Right cardiac atrium (tissue), 5 donors: Measurements from ENCODE around the gene RIN3. TPM values are rescaled to one million over a fixed set of nuclear protein-coding genes. Genes with fewer than 3 reads are reported as not detected.
"Not testable (repeated sequence)": the region's sequence is repeated elsewhere in the genome, so short reads cannot be mapped to it uniquely, and the experiment has no call there.

Experiments
- ATAC-seq, 2 donors: fragments of 200-7000 bp; cut with Tn5 transposase; one replicate each; pipeline versions ENCODE4 v1.8.0 to v1.9.1; 2020; ENCODE audit warnings: moderate library complexity in 2 of 2, mild to moderate bottlenecking in 1 of 2
- DNase-seq, 3 donors: peaks; one replicate each; pipeline ENCODE4 v3.0.0-alpha.2; 2020
- H3K27ac ChIP-seq: one replicate; pipeline ENCODE4 v1.5.1; 2013; ENCODE audit warnings: mild to moderate bottlenecking, low read length, control low read depth, moderate library complexity
- H3K27me3 ChIP-seq: one replicate; pipeline ENCODE4 v1.6.1; 2013; ENCODE audit not compliant: control insufficient read depth, insufficient read depth
- H3K4me1 ChIP-seq: one replicate; pipeline ENCODE4 v1.6.1; 2013; ENCODE audit warnings: low read length; ENCODE audit not compliant: control insufficient read depth, insufficient read depth
- H3K4me3 ChIP-seq: one replicate; pipeline ENCODE4 v1.5.1; 2013; ENCODE audit warnings: low read length, control low read depth
- H3K9me3 ChIP-seq: one replicate; pipeline ENCODE4 v1.6.1; 2013; ENCODE audit warnings: low read length; ENCODE audit not compliant: control insufficient read depth
- WGBS: extraction: QIAGEN DNeasy Blood & Tissue Kit; methylation state at CpG from one replicate; pipeline ENCODE4 v1.1.7; 2013; 5-methylcytosine and 5-hydroxymethylcytosine counted together
- intact Hi-C, 4 donors: fragments of 100-400 bp; cut with DNase I; formaldehyde crosslinking; loops; one replicate each; pipeline versions ENCODE4 v1.11.0 to v1.14.0; 2022 to 2023
- polyA plus RNA-seq: library from polyadenylated mRNA; stranded (reverse); fragments of 200-250 nt; gene quantifications from one replicate; pipeline ENCODE4 v1.2.3, GENCODE V29; 2013
- total RNA-seq, 4 donors: library from RNA; stranded (reverse); fragmentation: NEBNext Ultra II Directional; extraction: Animal tissue kit (Norgen Biotek cat#: 25700); gene quantifications; one replicate each; pipeline ENCODE4 v1.2.1, GENCODE V29; 2021
- donor health status: healthy with polysubstance abuse.
- donor health status: DM: no; HTN: yes; CAD: no.
- donor health status: DM: no; HTN: no; CAD: no.
- donor health status: DM: no; HTN: yes; CAD: no; lungs with severe emphysema.
- donor health status: DM: yes; HTN: yes; CAD: no.

Gene RIN3
- total and polyA plus RNA-seq, 5 donors, result 7.5 to 15.2 (median 14.2) TPM

DNA sequence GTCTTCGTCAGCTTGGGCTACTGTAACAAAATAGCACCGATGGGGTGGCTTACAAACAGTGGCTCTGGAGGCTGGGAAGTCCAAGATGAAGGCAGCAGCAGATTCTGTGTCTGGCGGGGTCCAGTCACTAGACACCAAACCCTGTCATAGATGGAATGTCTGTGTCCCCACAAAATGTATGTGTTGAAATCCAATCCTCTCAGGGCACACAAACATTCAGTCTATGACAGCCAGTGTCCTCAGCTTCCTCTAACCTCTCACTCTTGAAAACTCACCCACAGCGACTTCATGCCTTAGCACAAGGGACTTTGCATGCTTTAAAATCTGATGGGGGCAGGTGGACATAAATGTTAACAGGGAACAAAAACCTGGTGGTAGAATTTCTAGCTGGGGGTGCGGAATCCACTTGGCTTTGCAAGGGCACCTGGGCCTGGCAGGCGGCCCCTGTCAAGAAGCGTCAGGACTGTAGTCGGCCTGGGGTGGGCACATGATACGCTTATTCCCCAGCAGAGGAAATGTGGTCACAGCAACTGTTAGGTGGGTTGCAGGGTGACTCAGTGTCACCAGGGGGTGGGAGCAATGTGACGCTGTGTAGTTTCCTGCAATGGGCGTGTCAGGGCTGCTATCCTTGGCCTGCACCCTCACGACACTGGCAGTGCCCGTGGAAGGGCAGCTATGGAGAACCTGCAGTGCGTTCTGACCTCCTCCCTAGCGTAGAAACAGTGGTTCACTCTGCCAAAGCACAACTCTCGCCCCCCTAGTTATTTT, 17.7 kb downstream of the RIN3 start:
- Histone ChIP-seq H3K9me3 (no peaks in the 10 kb centered on the region), H3K4me1 (no peaks in the 10 kb centered on the region), H3K4me3 (no peak overlapping the region), H3K27me3 (no peaks in the 10 kb centered on the region), H3K27ac (no peak overlapping the region)
- DNase-seq (no peak), ATAC-seq (peak in 1 of 2 donors; percentile 24)
- WGBS, result 80% methylated on average over 16 of the region's 16 CpGs
- intact Hi-C loops, result no loop called here

DNA sequence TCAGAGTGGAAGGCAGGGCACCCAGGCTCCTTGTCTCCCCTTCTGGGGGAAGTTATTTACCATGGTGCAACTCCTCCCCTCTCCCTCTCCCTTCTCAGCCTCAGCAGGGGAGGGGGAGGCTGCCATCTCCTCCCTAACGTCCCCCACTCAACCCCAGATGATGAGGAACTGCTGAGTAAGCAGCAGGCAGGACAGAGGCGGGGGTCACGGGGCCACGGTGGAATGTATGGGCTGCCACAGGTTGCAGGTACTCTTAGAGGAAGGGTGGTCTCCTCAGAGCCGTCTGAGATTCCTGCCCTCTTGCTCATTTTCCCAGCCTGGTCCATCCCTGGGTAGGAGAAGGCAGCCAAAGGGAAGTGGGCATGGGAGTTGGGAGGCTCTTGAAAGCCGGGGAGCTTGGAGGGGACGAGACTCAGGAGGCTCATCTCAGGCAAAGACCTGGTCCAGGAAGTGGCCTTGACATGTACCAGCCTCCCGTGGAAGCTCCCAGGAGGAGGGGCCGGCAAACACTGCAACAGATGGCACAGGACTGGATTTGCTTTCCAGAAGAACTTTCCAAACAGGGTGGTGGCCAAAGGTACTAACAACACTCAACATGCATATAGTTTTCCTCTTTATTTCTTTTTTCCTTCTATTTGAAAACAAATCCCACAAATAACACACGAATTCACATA, 19.0 kb downstream of the RIN3 start:
- ATAC-seq (peak in 1 of 2 donors; percentile 23), DNase-seq (no peak)
- Histone ChIP-seq H3K4me3 (no peak overlapping the region), H3K9me3 (no peaks in the 10 kb centered on the region), H3K27ac (no peak overlapping the region), H3K4me1 (no peaks in the 10 kb centered on the region), H3K27me3 (no peaks in the 10 kb centered on the region)
- WGBS, result 65% methylated on average over 10 of the region's 10 CpGs
- intact Hi-C loops, result no loop called here

DNA sequence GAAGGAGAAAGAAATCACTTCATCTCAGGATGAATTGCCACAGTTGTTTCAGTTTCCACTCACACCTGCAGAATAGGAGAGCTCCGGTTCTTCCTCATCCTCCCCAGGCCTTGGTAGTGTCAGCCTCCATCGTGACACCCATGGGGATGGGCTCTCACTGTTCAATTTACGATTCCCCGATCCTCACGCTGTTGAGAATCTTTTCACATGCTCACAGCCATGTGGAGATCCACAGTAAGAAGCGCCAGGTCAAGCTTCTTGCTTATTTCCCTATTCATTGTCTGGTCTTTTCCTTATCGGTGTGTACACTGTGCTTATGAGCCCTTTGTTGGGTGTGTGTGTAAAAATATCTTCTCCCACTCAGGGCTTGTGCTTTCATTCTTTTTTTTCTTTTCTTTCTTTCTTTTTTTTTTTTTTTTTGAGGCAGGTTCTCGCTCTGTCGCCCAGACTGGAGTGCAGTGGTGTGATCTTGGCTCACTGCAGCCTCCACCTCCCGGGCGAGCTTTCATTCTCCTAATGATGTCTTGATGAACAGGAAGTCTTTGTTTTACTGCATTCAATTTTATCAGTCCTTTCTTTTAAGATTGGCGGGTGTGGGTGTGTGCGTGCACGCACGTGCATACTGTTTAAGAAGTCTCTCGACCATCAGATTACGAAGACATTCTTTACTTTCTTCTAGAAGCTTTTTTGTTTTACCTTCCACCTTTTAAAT, 21.5 kb downstream of the RIN3 start:
- H3K4me1 ChIP-seq, result peaks cover 7% of the 10 kb centered on the region
- no peak for ATAC-seq
- no peak overlapping the region for H3K27ac ChIP-seq

DNA sequence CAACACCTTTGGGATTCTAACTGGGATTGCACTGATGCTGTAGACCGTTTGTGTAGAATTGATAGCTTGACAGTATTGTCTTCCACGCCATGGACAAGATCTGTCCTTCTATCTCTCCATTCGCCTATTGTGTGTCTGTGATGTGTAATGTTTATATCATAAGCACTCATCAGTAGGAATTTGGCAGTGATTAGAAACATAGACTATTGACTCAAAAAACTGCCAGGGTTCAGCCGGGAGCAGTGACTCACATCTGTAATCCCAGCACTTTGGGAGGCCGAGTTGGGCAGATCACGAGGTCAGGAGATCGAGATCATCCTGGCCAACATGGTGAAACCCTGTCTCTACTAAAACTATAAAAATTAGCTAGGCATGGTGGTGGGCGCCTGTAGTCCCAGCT, 22.6 kb downstream of the RIN3 start:
- DNase-seq, H3K27me3 ChIP-seq, H3K27ac ChIP-seq, H3K9me3 ChIP-seq, intact Hi-C loops, ATAC-seq, H3K4me3 ChIP-seq: not testable (repeated sequence)
- WGBS, result 56% methylated on average over 8 of the region's 8 CpGs
- peaks cover 11% of the 10 kb centered on the region for H3K4me1 ChIP-seq

More for the DNA sequence above, 21.5 kb downstream of the RIN3 start:
- DNase-seq, result no peak
- no peaks in the 10 kb centered on the region for H3K9me3 ChIP-seq
- 49% methylated on average over 17 of the region's 17 CpGs for WGBS
- H3K4me3 ChIP-seq, result no peak overlapping the region
- H3K27me3 ChIP-seq, result no peaks in the 10 kb centered on the region
- intact Hi-C loops, result no loop called here

DNA sequence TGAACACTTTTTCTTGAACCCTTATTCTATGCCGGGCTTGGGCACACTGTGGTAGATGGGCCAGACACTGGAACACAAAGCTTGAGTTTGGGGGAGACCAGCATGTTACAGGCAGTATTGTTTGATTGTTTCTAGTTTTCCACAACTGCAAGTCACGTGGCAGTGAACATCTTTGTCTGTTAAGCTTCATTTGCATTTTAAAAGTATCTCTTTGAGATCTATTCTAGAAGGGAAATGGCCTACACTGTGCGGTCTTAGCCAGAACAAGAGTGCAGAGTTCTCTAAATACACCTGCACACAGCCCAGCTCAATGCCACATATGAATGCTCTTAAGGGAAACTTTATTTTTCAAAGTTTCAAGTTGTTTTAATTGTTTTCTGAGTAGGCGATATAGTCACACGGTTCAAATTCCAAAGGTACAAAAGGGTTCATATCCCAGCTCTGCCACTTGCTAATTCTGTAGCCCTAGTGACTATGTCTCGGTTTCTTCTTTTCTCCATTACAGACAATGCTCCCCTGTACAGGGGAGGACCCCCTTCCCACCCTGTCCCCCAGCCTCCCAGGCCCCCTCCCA, 24.9 kb downstream of the RIN3 start:
- Histone ChIP-seq H3K27me3 (no peaks in the 10 kb centered on the region), H3K4me3 (no peak overlapping the region), H3K9me3 (no peaks in the 10 kb centered on the region), H3K27ac (no peak overlapping the region), H3K4me1 (peaks cover 11% of the 10 kb centered on the region)
- WGBS, result 93% methylated on average over 6 of the region's 6 CpGs
- intact Hi-C loops, result no loop called here
- ATAC-seq (no peak), DNase-seq (no peak)

DNA sequence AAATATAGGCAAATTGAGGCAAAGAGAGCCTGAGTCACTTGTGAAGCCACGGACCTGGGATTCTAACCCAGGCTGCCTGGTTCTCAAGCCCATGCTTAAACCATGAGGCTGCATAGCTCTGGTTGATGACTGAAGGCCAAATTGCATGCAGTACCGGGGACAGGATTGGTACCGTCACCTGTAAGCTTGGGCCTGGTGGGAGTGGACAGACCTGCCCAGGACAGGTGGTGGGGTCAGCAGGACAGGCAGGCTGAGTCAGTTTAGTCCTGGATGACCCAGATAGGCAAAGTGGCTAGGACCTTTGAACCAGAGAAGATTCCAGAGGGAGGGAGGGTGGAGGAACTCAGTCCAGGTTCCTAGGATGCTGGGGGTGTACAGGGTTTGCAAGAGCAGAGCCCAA, 25.8 kb downstream of the RIN3 start:
- 94% methylated on average over 3 of the region's 3 CpGs for WGBS
- intact Hi-C loops, result no loop called here
- Histone ChIP-seq H3K27ac (peak overlapping the region; percentile 22), H3K9me3 (no peaks in the 10 kb centered on the region), H3K4me3 (no peak overlapping the region), H3K4me1 (peaks cover 12% of the 10 kb centered on the region), H3K27me3 (no peaks in the 10 kb centered on the region)
- ATAC-seq (no peak), DNase-seq (no peak)

DNA sequence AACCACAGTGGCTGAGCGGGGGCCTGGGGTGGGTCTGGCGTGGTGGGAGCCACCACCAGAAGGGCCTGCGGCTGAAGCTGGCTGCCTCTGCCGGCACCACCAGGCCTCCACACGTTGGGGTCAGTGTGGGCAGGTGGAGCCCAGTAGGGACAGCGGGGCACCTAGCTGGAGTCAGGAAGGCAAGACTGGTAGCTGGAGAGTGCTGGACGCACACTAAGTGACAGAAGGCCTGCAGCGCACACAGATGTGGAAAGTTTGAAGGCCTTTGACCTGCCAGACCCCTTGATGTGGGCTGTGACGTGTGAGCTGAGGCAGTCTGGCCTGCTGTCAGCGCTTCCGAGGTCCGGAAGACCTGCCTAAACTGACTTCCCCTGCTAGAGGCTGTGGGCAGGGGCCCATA, 26.3 kb downstream of the RIN3 start:
- Histone ChIP-seq H3K4me1 (peaks cover 13% of the 10 kb centered on the region), H3K27ac (peak overlapping the region; percentile 22), H3K27me3 (no peaks in the 10 kb centered on the region), H3K4me3 (no peak overlapping the region), H3K9me3 (no peaks in the 10 kb centered on the region)
- intact Hi-C loops, result no loop called here
- ATAC-seq, result peak; percentile 46 to 69
- DNase-seq, result peak; percentile 61 to 77 (median 71)
- 46% methylated on average over 12 of the region's 12 CpGs for WGBS

DNA sequence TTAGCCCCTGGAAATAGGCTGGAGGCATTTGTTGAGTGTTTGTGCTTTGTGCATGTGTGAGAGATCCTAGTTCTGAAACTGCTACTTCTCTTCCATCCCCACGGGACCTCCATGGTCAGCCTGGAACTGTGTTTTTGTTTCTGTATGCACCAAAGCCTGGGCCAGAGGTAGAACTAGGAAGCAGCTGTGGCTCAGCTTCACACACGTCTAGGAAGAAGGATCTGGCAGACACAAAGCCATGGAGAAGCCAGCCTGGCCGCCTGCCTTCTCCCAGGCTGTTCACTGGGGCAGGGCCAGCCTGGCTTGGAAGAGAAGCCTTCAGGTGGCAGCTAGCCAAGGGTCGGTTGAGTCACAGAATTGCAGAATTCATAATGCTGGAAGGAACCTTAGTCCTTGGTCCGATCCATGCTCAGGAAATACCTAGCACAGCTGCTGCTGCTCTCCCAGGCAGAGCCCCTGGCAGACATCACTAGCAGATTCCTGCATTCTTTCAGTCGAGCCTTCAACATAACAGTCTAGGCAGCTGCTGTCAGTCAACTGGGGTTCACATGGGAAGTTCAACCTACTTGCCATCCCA, 27.0 kb downstream of the RIN3 start:
- 8% methylated on average over 6 of the region's 6 CpGs for WGBS
- DNase-seq (peak; percentile 94 to 97 (median 95)), ATAC-seq (peak; percentile 95 to 97)
- H3K9me3 ChIP-seq, result no peaks in the 10 kb centered on the region
- H3K27me3 ChIP-seq, result no peaks in the 10 kb centered on the region
- H3K4me1 ChIP-seq, result peaks cover 13% of the 10 kb centered on the region
- H3K27ac ChIP-seq, result peak overlapping the region; percentile 22
- intact Hi-C loops, result no loop called here
- H3K4me3 ChIP-seq, result no peak overlapping the region

DNA sequence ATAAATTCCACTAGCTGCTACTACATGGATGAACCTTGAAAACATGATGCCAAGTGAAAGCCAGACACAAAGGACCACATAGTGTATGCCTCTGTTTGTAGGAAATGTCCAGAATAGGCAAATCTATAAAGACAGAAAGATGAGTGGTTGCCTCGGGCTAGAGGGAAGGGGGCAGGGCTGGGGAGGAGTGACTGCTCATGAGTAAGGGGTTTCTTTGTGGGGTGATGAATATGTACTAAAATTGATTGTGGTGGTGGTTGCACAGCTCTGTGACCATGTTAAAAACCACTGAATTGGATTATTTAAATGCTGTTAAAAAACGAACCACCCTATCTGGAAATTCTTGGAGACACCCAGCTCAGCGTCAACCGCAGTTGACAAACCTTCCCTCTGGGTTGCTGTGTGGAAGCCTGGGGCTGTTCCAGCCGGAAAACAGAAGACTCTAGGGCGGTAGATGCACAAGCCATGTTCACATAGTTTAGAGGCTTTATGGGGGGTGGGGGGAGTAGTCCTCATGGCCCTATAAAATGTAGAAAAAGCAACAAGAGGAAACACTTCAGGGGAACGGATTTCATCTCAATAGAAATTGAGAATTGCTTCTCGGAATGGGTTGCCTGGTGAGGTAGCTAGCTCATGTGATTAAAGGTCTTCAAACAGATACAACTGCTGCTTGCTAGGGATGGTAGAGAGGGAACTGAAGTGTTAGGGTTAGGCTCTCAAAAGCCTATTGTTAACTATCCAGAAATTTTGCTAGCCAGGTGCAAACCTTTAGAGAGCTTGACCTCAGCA, 29.4 kb downstream of the RIN3 start:
- H3K27ac ChIP-seq, result no peak overlapping the region
- intact Hi-C loops, result no loop called here

DNA sequence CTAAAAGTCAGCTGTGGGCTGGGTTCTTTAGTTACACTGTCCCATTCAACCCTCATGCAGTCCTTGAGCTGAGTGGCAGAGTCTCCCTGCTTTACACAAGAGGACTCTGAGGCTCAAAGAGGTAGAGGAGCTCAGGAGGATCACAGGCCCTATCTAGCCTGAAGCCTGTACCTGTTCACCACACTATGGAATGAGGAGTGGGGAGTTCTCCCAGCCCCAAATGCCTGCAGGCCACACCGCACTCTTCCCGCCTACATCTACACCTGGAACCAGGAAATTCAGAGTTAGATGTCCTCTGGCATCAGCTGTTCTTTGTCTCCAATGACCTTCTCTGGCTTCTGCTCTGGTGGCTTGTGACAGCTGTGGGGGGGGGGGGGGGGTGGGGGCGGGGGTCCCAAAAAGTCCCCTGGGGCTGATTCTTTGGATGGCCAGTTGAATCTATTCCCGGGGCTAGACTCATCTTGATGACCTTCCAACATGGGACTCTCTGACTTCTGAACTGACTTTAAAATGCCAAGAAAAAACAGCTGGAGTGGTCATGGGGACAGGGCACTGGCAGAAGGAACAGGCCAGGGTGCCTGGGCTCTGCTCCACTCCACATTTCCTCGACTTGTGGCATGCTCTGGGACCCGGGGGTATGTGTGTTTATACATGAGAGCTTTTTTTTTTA, 30.6 kb downstream of the RIN3 start:
- Histone ChIP-seq H3K27me3 (no peaks in the 10 kb centered on the region), H3K27ac (no peak overlapping the region), H3K9me3 (no peaks in the 10 kb centered on the region), H3K4me3 (no peak overlapping the region), H3K4me1 (peaks cover 14% of the 10 kb centered on the region)
- ATAC-seq (no peak), DNase-seq (no peak)
- 65% methylated on average over 6 of the region's 6 CpGs for WGBS
- intact Hi-C loops, result no loop called here

More for the DNA sequence above, 29.4 kb downstream of the RIN3 start:
- Histone ChIP-seq H3K27me3 (no peaks in the 10 kb centered on the region), H3K4me3 (no peak overlapping the region), H3K9me3 (no peaks in the 10 kb centered on the region), H3K4me1 (peaks cover 13% of the 10 kb centered on the region)
- ATAC-seq (no peak), DNase-seq (no peak)
- 67% methylated on average over 8 of the region's 8 CpGs for WGBS
